Stimulated activated CD4-positive, alpha-beta T cell treated with anti-CD3 and anti-CD28 coated beads, Interleukin-4, amount 100 ng/mL, for 4 hours (primary cell): ENCODE measurements around the gene BBX.
"Not testable (repeated sequence)": the region's sequence is repeated elsewhere in the genome, so short reads cannot be mapped to it uniquely, and the experiment has no call there.

Experiments used
- DNase-seq, 2 experiments: peaks; one replicate each; pipeline ENCODE4 v3.0.0-alpha.2; 2020

Gene BBX

GRCh38 chr3:107689355-107689754, 166.6 kb downstream of the BBX start:
- no peak for DNase-seq

GRCh38 chr3:107690522-107691138, 167.9 kb downstream of the BBX start:
- DNase-seq = no peak

GRCh38 chr3:107691984-107692383, 169.2 kb downstream of the BBX start:
- DNase-seq = not testable (repeated sequence)

- DNase-seq = not testable (repeated sequence)
Measured at GRCh38 chr3:107697348-107697747, 174.6 kb downstream of the BBX start.

- not testable (repeated sequence) for DNase-seq
Measured at GRCh38 chr3:107697855-107698254, 175.1 kb downstream of the BBX start.

- no peak for DNase-seq
Measured at GRCh38 chr3:107699682-107700081, 176.9 kb downstream of the BBX start.

GRCh38 chr3:107701299-107701698, 178.5 kb downstream of the BBX start:
- no peak for DNase-seq

- DNase-seq = no peak
Measured at GRCh38 chr3:107704477-107704876, 181.7 kb downstream of the BBX start.

- DNase-seq = no peak
Measured at GRCh38 chr3:107705046-107705445, 182.3 kb downstream of the BBX start.

GRCh38 chr3:107710851-107711250, 188.1 kb downstream of the BBX start:
- no peak for DNase-seq

- no peak for DNase-seq
Measured at GRCh38 chr3:107716734-107717133, 194.0 kb downstream of the BBX start.

GRCh38 chr3:107718547-107718946, 195.8 kb downstream of the BBX start:
- no peak for DNase-seq

- no peak for DNase-seq
Measured at GRCh38 chr3:107727102-107727501, 204.3 kb downstream of the BBX start.

- no peak for DNase-seq
Measured at GRCh38 chr3:107729686-107730085, 206.9 kb downstream of the BBX start.

- no peak for DNase-seq
Measured at GRCh38 chr3:107734317-107734716, 211.6 kb downstream of the BBX start.

- no peak for DNase-seq
Measured at GRCh38 chr3:107737914-107738313, 215.2 kb downstream of the BBX start.

- DNase-seq = no peak
Measured at GRCh38 chr3:107738486-107739183, 215.9 kb downstream of the BBX start.

- no peak for DNase-seq
Measured at GRCh38 chr3:107739227-107739626, 216.5 kb downstream of the BBX start.

- DNase-seq = no peak
Measured at GRCh38 chr3:107740992-107741896, 218.5 kb downstream of the BBX start.

- no peak for DNase-seq
Measured at GRCh38 chr3:107745354-107745753, 222.6 kb downstream of the BBX start.

GRCh38 chr3:107752202-107752990, 229.6 kb downstream of the BBX start:
- no peak for DNase-seq

- DNase-seq = peak in 1 of 2 experiments; percentile 9
Measured at GRCh38 chr3:107753494-107753893, 230.7 kb downstream of the BBX start.

GRCh38 chr3:107753976-107754375, 231.2 kb downstream of the BBX start:
- DNase-seq = no peak
